Measurements from ENCODE around the gene PRDX1.
A peak's percentile ranks its signal among the peaks of the same experiment; 100 is the strongest.
"Not testable (repeated sequence)": the region's sequence is repeated elsewhere in the genome, so short reads cannot be mapped to it uniquely, and the experiment has no call there.

Gene PRDX1

GRCh38 chr1:45501505-45501859, 20.2 kb downstream of the PRDX1 start:
- DNase-seq = no peak

DNA sequence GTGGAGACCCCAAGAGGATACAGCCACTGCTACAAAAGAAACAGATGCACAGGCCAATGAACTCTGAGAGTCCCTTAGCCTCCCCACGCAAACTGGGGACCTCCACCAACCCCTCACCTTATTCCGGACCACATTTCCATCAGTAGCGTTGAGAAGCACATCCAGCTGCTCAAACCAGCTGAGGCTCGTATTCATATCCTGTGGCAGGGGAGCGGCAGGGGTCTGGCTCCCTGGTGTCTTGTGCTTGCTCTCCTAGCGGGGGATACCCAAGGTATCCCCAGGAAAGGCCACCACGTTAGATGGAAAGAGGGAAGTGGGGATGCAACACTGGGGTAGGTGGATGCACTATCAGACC, 22.3 kb downstream of the PRDX1 start:
- no peak for DNase-seq

DNA sequence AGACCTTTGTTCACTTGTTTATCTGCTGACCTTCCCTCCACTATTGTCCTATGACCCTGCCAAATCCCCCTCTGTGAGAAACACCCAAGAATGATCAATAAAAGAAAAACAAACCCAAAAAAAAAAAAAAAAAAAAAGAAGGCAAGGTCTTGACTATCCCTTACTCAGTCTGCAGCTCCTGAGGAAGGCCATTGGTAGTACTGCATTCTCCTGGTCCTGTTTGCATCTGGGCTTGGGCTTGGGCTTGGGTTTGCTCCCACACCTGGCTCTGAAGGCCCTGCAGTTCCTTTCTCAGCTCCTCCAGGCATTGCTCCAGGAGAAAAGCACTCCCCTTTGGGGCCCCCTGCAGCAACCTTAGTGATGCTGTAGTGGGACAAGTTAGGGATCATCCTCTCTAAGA, 23.4 kb downstream of the PRDX1 start:
- DNase-seq = no peak

GRCh38 chr1:45493116-45493697, 28.5 kb downstream of the PRDX1 start:
- DNase-seq = peak; percentile 26

DNA sequence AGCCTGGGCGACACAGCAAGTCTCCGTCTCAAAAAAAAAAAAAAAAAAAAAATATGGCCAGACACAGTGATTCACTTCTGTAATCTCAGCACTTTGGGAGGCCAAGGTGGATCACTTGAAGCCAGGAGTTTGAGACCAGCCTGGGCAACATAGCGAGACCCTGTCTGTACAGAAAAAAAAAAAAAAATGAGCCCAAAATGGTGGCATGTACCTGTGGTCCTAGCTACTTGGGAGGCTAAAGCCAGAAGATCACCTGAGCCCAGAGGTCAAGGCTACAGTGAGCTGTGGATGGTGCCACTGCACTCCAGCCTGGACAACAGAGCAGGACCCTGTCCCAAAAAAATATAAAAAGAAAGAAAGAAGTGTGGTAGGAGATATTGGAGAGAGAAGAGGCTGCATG, 29.0 kb downstream of the PRDX1 start:
- DNase-seq = no peak

- no peak for DNase-seq
Measured at GRCh38 chr1:45491487-45492260, 30.0 kb downstream of the PRDX1 start.

- peak; percentile 99 for DNase-seq
Measured at GRCh38 chr1:45490626-45491486, 30.8 kb downstream of the PRDX1 start, which contains the start of gene TESK2. Gene TESK2, minus strand, starts transcription at chr1:45491163. Its CDS starts 33,378 bp downstream, at chr1:45457785.

GRCh38 chr1:45490121-45490625, 31.5 kb downstream of the PRDX1 start:
- DNase-seq = no peak

GRCh38 chr1:45489379-45489778, 32.3 kb downstream of the PRDX1 start:
- not testable (repeated sequence) for DNase-seq

DNA sequence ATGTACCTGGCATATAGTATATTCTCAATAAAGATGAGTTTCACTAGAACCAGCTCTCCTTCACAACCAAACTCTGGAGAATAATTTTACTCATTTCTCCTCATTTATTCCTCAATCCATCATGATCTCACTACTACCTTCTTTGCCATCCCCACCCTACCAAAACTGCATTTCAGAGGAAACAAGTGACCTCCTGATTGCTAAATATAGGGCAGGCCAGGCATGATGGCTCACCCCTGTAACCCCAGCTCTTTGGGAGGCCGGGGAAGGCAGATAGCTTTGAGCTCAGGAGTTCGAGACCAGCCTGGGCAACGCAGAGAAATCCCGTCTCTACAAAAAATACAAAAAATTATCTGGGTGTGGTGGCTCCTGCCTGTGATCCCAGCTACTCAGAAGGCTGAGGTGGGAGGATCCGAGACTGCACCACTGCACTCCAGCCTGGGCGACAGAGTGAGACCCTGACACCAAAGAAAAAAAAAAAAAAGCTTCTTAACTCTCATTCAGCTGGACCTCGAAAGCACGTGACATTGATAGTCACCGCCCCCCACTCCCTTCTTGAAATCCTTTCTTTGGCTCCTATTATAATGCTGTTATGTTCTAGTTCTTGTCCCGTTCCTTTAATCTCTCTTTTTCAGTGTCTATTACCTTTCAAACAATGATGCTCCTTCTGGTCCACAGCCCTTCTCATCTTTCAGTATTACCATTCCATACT, 32.9 kb downstream of the PRDX1 start:
- no peak for DNase-seq

DNA sequence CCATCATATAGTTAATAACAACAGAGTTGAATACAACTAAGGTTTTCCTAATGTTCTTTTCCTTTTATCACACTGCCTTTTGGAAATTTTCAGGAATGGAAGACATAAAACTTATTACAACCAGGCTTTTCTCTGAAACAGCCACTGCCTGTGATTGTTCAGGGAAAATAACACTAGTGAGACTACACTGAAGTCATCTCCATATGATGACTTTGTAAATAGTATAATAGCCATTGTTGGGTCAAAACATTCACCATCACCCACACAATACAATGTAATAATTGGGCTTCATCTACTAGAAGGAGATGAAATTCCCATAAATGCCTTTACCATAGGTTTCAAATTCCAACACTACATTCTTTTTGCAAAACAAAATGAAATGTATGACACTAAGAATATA, 35.7 kb downstream of the PRDX1 start:
- no peak for DNase-seq

DNA sequence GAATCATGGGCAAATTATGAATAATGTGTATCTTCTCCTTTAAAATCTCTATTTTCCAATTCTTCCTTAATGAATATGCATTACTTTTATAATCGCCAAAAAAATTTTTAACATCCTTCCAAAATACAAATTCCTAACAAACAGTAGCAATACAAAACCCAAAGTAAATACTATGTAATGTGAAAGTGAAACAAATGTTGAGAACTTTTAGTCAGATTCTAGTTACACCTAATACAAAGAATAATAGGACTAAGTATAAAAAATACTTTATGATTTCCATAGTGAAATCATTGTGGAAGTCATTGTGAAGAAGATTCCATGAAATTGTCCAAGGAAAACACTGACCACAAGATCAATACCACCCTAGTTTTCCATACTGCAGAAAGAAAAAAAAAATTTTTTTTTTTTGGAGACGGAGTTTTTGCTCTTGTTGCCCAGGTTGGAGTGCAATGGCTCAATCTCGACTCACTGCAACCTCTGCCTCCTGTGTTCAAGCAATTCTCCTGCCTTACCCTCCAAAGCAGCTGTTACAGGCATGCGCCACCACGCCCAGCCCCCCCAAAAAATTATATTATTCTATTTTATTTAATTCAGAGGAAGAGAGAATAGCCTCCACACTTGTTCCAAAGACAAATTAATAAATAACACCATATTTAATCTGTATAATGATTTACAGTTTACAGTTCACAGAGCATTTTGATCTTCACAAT, 42.5 kb downstream of the PRDX1 start:
- no peak for DNase-seq

- DNase-seq = no peak
Measured at GRCh38 chr1:45478121-45478814, 43.4 kb downstream of the PRDX1 start.

GRCh38 chr1:45477646-45478045, 44.0 kb downstream of the PRDX1 start:
- no peak for DNase-seq

DNA sequence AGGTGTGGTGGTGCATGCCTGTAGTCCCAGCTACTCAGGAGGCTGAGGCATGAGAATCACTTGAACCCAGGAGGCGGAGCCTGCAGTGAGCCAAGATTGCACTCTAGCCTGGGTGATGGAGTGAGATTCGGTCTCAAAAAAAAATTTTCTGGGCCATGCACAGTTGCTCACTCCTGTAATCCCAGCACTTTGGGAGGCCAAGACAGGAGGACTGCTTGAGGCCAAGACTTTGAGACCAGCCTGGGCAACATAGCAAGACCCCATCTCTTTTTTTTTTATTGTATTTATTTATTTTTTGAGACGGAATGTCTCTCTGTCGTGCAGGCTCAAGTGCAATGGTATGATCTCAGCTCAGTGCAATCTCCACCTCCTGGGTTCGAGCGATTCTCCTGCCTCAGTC, 47.5 kb downstream of the PRDX1 start:
- DNase-seq = not testable (repeated sequence)

- DNase-seq = no peak
Measured at GRCh38 chr1:45473302-45473701, 48.4 kb downstream of the PRDX1 start.

GRCh38 chr1:45470306-45470798, 51.3 kb downstream of the PRDX1 start:
- no peak for DNase-seq

DNA sequence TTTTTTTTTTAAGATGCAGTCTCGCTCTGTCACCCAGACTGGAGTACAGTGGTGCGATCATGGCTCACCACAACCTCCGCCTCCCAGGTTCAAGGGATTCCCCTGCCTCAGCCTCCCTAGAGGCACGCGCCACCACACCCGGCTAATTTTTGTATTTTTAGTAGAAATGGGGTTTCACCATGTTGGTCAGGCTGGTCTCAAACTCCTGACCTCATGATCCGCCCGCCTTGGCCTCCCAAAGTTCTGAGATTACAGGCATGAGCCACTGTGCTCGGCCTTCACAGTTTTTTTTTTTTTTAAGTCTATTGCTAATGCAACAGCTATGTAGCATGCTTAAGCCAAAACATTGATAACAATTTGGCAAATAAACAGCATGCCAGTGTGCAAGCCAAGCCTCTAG, 54.3 kb downstream of the PRDX1 start:
- DNase-seq = not testable (repeated sequence)

GRCh38 chr1:45465277-45465676, 56.4 kb downstream of the PRDX1 start:
- DNase-seq = no peak
